ENCODE measurements around the gene SHANK1.
"Not testable (repeated sequence)": the region's sequence is repeated elsewhere in the genome, so short reads cannot be mapped to it uniquely, and the experiment has no call there.

Gene SHANK1

DNA sequence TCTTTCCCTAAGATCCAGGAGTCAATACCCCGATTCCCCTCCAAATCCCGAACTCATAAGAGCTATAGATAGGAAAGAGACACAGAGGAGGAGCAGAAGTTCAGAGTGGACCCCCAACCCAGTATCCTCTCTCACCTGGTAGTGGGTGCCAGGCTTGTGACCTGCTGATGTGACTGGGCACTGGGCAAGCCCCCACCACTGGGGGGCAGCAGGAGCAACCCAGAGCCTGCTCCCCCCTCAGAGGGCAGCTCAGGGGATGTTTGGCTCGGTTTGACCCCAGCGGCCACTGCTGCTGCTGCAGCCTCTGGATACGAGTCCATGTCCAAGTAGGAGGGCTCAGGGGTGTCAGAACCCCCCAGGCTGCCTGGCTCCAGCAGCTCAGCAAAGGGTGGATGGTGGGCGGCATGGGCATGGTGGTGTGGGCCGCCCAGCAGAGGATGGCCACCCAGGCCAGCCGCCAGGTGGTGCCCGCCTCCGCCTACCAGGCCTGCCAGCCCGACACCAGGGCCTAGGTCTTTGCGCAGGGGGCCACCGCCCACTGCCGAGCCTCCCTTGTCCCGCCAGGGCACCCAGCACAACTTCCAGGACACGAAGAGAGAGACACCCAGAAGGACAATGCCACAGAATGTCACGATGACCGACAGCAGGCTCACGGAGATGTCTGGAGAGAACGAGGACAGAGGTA is 87.3 kb downstream of the SHANK1 start:
- no peaks in the 10 kb centered on the region for H3K4me1 ChIP-seq (ENCODE audit: control insufficient read depth, insufficient read depth, low read length, unreplicated experiment)
- peaks cover 11% of the 10 kb centered on the region for H3K27me3 ChIP-seq (ENCODE audit: insufficient read depth, low read length)
- H3K79me2 ChIP-seq (ENCODE audit: control insufficient read depth, insufficient read depth, low read length, unreplicated experiment), result no peaks in the 10 kb centered on the region
- H3K27ac ChIP-seq (ENCODE audit: low read depth, low read length), result no peak overlapping the region
- H2AFZ ChIP-seq (ENCODE audit: low read length, unreplicated experiment), result no peak overlapping the region
- no peaks in the 10 kb centered on the region for H3K36me3 ChIP-seq (ENCODE audit: insufficient read depth, low read length)
- no peak overlapping the region for H3K4me3 ChIP-seq (ENCODE audit: low read depth, low read length)

DNA sequence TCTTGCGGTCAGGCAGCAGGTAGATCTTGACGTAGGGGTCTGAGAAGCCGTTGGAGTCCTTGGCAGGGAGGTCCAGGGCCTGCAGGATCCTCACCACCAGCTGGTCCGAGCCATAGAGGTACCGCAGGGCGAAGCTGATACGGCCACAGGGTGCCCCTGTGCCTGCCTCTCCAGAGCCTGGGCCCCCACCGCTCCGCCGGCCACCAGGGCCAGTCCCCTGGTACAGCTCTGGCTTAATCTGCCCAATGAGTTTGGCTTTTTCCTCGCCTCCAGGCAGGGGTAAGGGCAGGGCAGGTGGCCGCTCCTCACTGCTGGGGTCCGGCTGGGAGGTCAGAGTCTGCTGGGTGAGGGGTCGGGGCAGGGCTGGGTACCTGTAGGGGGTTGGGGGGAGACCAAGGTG is 89.8 kb downstream of the SHANK1 start:
- no peak overlapping the region for H3K4me3 ChIP-seq (ENCODE audit: low read depth, low read length)
- H2AFZ ChIP-seq (ENCODE audit: low read length, unreplicated experiment), result no peak overlapping the region
- H3K79me2 ChIP-seq (ENCODE audit: control insufficient read depth, insufficient read depth, low read length, unreplicated experiment), result no peaks in the 10 kb centered on the region
- H3K36me3 ChIP-seq (ENCODE audit: insufficient read depth, low read length), result no peaks in the 10 kb centered on the region
- H3K27ac ChIP-seq (ENCODE audit: low read depth, low read length), result no peak overlapping the region
- H3K4me1 ChIP-seq (ENCODE audit: control insufficient read depth, insufficient read depth, low read length, unreplicated experiment), result no peaks in the 10 kb centered on the region
- no peaks in the 10 kb centered on the region for H3K27me3 ChIP-seq (ENCODE audit: insufficient read depth, low read length)

DNA sequence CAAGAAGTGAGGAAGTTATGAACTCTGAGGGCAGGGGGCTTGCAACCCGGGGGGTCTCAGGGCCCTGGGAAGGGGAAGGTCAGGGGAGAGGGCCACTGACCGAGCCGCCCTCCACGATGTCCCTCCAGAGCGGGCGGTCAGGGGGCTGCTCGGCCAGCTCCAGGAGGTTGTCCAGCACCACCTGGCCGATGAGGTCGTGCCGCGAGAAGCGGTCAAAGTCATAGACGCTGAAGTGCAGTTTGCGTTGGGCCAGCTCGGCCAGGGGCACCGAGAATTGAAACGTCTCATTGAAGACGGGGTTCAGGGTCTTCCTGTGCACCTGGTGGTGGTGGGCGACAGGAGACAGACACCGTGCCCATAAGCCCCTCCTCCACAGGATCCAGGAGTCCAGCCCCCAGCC is 90.4 kb downstream of the SHANK1 start:
- H3K27me3 ChIP-seq (ENCODE audit: insufficient read depth, low read length), result no peaks in the 10 kb centered on the region
- H2AFZ ChIP-seq (ENCODE audit: low read length, unreplicated experiment), result no peak overlapping the region
- no peaks in the 10 kb centered on the region for H3K36me3 ChIP-seq (ENCODE audit: insufficient read depth, low read length)
- no peaks in the 10 kb centered on the region for H3K4me1 ChIP-seq (ENCODE audit: control insufficient read depth, insufficient read depth, low read length, unreplicated experiment)
- no peak overlapping the region for H3K4me3 ChIP-seq (ENCODE audit: low read depth, low read length)
- H3K79me2 ChIP-seq (ENCODE audit: control insufficient read depth, insufficient read depth, low read length, unreplicated experiment), result no peaks in the 10 kb centered on the region
- H3K27ac ChIP-seq (ENCODE audit: low read depth, low read length), result no peak overlapping the region

DNA sequence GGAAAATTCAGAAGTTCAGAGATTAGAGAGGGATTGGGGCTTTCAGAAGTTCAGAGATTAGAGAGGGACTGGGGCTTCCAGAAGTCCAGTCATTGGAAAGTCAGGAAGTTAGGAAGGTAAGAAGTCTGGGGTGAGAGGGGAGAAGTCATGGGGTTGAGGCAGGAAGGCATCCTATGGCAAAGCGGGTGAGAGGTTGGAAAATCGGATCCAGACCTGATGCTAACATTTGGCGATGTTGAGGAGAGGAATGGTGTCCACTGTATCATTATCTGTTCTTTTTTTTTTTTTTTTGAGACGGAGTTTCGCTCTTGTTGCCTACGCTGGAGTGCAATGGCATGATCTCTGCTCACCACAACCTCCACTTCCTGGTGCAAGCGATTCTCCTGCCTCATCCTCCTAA is 91.1 kb downstream of the SHANK1 start:
- Histone ChIP-seq H3K79me2 (ENCODE audit: control insufficient read depth, insufficient read depth, low read length, unreplicated experiment) (no peaks in the 10 kb centered on the region), H3K36me3 (ENCODE audit: insufficient read depth, low read length) (no peaks in the 10 kb centered on the region), H3K27me3 (ENCODE audit: insufficient read depth, low read length) (no peaks in the 10 kb centered on the region), H2AFZ (ENCODE audit: low read length, unreplicated experiment) (no peak overlapping the region), H3K4me1 (ENCODE audit: control insufficient read depth, insufficient read depth, low read length, unreplicated experiment) (no peaks in the 10 kb centered on the region), H3K4me3 (ENCODE audit: low read depth, low read length) (no peak overlapping the region), H3K27ac (ENCODE audit: low read depth, low read length) (no peak overlapping the region)

DNA sequence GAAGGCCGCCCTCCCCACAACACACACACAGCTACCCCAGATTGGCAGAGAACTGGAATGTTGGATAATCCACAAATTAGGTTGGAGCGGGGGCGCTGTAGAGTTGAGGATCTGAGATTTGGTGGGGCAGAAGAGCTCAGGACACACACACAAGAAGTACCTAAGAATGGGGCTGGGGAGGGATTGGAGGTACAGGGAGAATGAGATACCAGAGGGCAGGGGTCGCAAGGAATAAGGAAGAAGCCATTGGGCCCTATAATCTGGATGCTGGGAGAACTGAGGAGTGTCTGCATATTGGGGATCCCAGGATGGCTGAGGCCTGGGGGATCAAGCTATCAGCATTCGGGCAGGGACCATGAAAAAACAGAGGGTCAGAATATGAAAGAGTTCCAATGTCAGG is 91.5 kb downstream of the SHANK1 start:
- H3K4me3 ChIP-seq (ENCODE audit: low read depth, low read length), result no peak overlapping the region
- H3K79me2 ChIP-seq (ENCODE audit: control insufficient read depth, insufficient read depth, low read length, unreplicated experiment), result no peaks in the 10 kb centered on the region
- no peak overlapping the region for H3K27ac ChIP-seq (ENCODE audit: low read depth, low read length)
- H2AFZ ChIP-seq (ENCODE audit: low read length, unreplicated experiment), result no peak overlapping the region
- H3K27me3 ChIP-seq (ENCODE audit: insufficient read depth, low read length), result no peaks in the 10 kb centered on the region
- no peaks in the 10 kb centered on the region for H3K4me1 ChIP-seq (ENCODE audit: control insufficient read depth, insufficient read depth, low read length, unreplicated experiment)
- no peaks in the 10 kb centered on the region for H3K36me3 ChIP-seq (ENCODE audit: insufficient read depth, low read length)

DNA sequence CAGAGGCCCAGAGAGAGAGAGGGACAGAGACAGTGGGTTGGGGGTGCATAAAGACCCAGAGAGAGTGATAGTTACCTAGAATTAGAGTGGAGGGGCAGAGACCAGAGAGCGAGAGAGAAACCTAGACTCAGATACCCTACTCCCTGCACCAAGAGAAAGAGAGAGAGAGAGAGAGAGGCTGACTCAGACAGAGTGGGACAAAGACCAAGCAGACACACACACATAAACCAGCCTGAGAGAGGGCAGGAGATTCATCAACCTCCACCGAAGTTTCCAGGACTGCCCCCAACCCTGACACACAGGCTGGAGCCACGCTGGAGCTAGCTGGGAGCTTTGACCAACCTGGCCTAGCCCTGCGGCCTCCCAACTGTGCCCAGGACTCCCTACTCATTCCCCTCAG is 92.8 kb downstream of the SHANK1 start:
- H3K4me3 ChIP-seq (ENCODE audit: low read depth, low read length), result no peak overlapping the region
- H3K27ac ChIP-seq (ENCODE audit: low read depth, low read length), result no peak overlapping the region
- H2AFZ ChIP-seq (ENCODE audit: low read length, unreplicated experiment), result no peak overlapping the region
- no peaks in the 10 kb centered on the region for H3K4me1 ChIP-seq (ENCODE audit: control insufficient read depth, insufficient read depth, low read length, unreplicated experiment)
- H3K36me3 ChIP-seq (ENCODE audit: insufficient read depth, low read length), result no peaks in the 10 kb centered on the region
- no peaks in the 10 kb centered on the region for H3K27me3 ChIP-seq (ENCODE audit: insufficient read depth, low read length)
- H3K79me2 ChIP-seq (ENCODE audit: control insufficient read depth, insufficient read depth, low read length, unreplicated experiment), result no peaks in the 10 kb centered on the region

DNA sequence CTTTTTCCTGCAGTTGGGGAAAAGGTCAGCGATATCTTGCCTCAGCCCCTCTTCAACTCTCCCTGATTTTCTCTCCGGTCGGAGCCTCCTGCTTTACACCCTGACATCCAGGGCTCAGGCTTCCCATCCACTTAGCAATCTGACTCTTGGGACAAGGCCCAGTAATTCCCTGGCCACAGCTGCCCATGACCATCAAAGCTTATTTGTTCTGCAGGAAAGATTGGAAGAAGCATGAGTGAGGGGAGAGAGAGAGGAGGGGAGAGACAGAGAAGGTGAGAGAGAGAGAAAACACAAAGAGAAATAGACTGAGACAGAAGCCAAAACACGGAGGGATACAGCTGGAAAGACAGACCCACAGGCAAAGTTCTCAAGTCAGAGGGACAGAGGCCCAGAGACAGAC is 93.6 kb downstream of the SHANK1 start:
- Histone ChIP-seq H3K4me3 (ENCODE audit: low read depth, low read length) (no peak overlapping the region), H3K27ac (ENCODE audit: low read depth, low read length) (no peak overlapping the region), H3K4me1 (ENCODE audit: control insufficient read depth, insufficient read depth, low read length, unreplicated experiment) (no peaks in the 10 kb centered on the region), H3K79me2 (ENCODE audit: control insufficient read depth, insufficient read depth, low read length, unreplicated experiment) (no peaks in the 10 kb centered on the region), H3K36me3 (ENCODE audit: insufficient read depth, low read length) (no peaks in the 10 kb centered on the region), H3K27me3 (ENCODE audit: insufficient read depth, low read length) (no peaks in the 10 kb centered on the region), H2AFZ (ENCODE audit: low read length, unreplicated experiment) (no peak overlapping the region)

DNA sequence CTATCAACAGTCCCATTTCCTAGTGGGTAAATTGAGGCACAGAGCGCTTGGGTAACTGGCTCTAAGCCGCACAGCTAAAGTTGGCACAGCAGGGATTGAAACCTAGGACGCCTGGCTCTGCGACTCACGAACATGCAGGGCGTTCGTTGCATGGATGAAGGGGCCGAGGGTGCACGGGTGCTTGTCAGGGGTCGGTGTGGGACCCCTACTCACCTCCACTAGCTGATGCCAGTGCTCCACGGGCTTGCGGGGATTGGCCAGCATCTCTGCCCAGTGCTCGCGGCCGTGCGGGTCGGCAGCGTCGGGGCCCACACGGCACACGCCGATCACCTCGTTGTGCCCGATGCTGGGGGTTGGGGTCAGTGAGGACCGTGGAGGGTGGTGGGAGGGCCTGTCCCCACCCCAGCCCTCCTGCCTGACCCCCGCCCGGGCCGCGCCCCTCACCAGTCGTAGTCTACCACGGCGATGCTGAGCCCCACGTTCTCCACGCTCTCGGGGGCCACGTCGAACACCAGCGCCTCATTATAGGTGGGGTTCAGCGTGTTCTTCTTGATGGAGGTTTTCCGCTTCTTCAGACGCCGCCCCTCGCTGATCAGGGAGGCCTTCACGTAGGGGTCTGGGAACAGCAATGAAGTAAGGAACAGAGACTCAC is 94.5 kb downstream of the SHANK1 start:
- Histone ChIP-seq H3K27me3 (ENCODE audit: insufficient read depth, low read length) (no peaks in the 10 kb centered on the region), H3K79me2 (ENCODE audit: control insufficient read depth, insufficient read depth, low read length, unreplicated experiment) (no peaks in the 10 kb centered on the region), H3K4me1 (ENCODE audit: control insufficient read depth, insufficient read depth, low read length, unreplicated experiment) (no peaks in the 10 kb centered on the region), H2AFZ (ENCODE audit: low read length, unreplicated experiment) (no peak overlapping the region), H3K36me3 (ENCODE audit: insufficient read depth, low read length) (no peaks in the 10 kb centered on the region), H3K27ac (ENCODE audit: low read depth, low read length) (no peak overlapping the region), H3K4me3 (ENCODE audit: low read depth, low read length) (no peak overlapping the region)

DNA sequence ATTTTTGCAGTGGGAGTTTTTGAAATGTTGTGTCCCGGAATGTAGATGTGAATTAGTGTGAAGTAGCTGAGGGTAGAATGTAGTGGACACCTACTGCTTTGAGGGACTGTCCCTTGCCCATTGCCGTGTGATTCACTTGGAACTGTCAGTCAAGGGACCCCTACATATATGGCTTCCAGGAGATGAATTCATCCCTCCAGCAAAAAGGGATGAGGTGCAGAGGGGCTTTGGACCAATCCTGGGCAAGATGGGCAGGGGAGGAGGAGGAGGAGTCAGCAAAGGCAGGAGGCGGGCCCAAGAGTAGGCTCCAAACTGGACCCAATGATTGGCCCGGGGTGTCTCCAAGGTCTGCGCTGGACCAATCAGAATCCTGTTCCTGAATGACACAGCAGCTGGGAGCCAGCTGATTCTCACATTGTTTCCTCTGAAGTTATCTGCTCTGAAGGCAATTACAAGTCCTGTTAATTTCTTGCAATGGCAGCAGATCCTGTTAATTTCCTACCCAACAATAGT is 99.2 kb downstream of the SHANK1 start:
- not testable (repeated sequence) for H2AFZ ChIP-seq (ENCODE audit: low read length, unreplicated experiment); H3K4me3 ChIP-seq (ENCODE audit: low read depth, low read length); H3K79me2 ChIP-seq (ENCODE audit: control insufficient read depth, insufficient read depth, low read length, unreplicated experiment); H3K27ac ChIP-seq (ENCODE audit: low read depth, low read length); H3K4me1 ChIP-seq (ENCODE audit: control insufficient read depth, insufficient read depth, low read length, unreplicated experiment); H3K36me3 ChIP-seq (ENCODE audit: insufficient read depth, low read length); H3K27me3 ChIP-seq (ENCODE audit: insufficient read depth, low read length)

DNA sequence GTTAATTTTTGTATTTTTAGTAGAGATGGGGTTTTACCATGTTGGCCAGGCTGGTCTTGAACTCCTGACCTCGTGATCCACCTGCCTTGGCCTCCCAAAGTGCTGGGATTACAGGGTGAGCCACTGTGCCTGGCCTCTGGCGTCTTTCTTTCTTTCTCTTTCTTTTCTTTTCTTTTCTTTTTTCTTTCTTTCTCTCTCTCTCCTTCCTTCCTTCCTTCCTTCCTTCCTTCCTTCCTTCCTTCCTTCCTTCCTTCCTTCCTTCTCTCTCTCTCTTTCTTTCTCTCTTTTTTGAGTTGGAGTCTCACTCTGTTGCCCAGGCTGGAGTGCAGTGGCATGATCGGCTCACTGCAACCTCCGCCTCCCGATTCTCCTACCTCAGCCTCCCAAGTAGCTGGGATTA is 100.4 kb downstream of the SHANK1 start:
- H3K4me1 ChIP-seq (ENCODE audit: control insufficient read depth, insufficient read depth, low read length, unreplicated experiment); H2AFZ ChIP-seq (ENCODE audit: low read length, unreplicated experiment); H3K27me3 ChIP-seq (ENCODE audit: insufficient read depth, low read length); H3K27ac ChIP-seq (ENCODE audit: low read depth, low read length); H3K79me2 ChIP-seq (ENCODE audit: control insufficient read depth, insufficient read depth, low read length, unreplicated experiment); H3K36me3 ChIP-seq (ENCODE audit: insufficient read depth, low read length); H3K4me3 ChIP-seq (ENCODE audit: low read depth, low read length): not testable (repeated sequence)

DNA sequence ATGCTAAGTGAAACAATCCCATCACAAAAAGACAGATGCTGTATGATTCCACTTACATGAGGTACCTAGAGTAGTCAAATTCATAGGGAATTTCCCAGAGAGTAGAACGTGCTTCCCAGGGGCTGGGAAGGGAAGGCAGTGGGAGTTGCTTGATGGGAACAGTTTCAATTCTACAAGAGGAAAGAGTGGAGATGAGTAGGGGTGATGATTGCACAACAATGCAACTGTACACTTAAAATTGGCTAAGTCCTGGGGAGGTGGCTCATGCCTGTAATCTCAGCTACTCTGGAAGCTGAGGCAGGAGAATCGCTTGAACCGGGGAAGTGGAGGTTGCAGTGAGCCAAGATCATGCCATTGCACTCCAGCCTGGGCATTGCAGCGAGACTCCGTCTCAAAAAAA is 101.2 kb downstream of the SHANK1 start:
- not testable (repeated sequence) for H3K4me1 ChIP-seq (ENCODE audit: control insufficient read depth, insufficient read depth, low read length, unreplicated experiment); H3K36me3 ChIP-seq (ENCODE audit: insufficient read depth, low read length); H3K4me3 ChIP-seq (ENCODE audit: low read depth, low read length); H3K27me3 ChIP-seq (ENCODE audit: insufficient read depth, low read length); H2AFZ ChIP-seq (ENCODE audit: low read length, unreplicated experiment); H3K79me2 ChIP-seq (ENCODE audit: control insufficient read depth, insufficient read depth, low read length, unreplicated experiment); H3K27ac ChIP-seq (ENCODE audit: low read depth, low read length)
